GDM1 (cell line): Measurements from ENCODE around the gene RWDD3.

ENCODE experiments used
- DNase-seq: peaks from one replicate; lab custom pipeline; 2025; lab: John Stamatoyannopoulos, UW

The RWDD3 gene

GRCh38 chr1:95233737-95234500, at the start of gene RWDD3:
RWDD3 (plus strand) TSS chr1:95234210; CDS start chr1:95234231, 21 bp downstream.
- peak; percentile 90 for DNase-seq

- no peak for DNase-seq
These were observed 47.9 kb upstream of the RWDD3 start for GRCh38 chr1:95186149-95186548.

GRCh38 chr1:95193591-95193990, 40.4 kb upstream of the RWDD3 start:
- DNase-seq, result no peak

GRCh38 chr1:95195046-95195445, 39.0 kb upstream of the RWDD3 start:
- no peak for DNase-seq

GRCh38 chr1:95196017-95196416, 38.0 kb upstream of the RWDD3 start:
- no peak for DNase-seq

GRCh38 chr1:95197616-95198252, 36.3 kb upstream of the RWDD3 start:
- DNase-seq, result no peak

GRCh38 chr1:95201905-95202304, 32.1 kb upstream of the RWDD3 start:
- no peak for DNase-seq

- no peak for DNase-seq
These were observed 30.0 kb upstream of the RWDD3 start for GRCh38 chr1:95203908-95204437.

GRCh38 chr1:95206514-95206913, 27.5 kb upstream of the RWDD3 start:
- no peak for DNase-seq

- DNase-seq, result no peak
These were observed 26.6 kb upstream of the RWDD3 start for GRCh38 chr1:95207223-95207935.

- no peak for DNase-seq
These were observed 25.1 kb upstream of the RWDD3 start for GRCh38 chr1:95208876-95209275.

GRCh38 chr1:95209291-95209690, 24.7 kb upstream of the RWDD3 start:
- no peak for DNase-seq

GRCh38 chr1:95216292-95216990, 17.6 kb upstream of the RWDD3 start:
- DNase-seq, result no peak

GRCh38 chr1:95217371-95217770, 16.6 kb upstream of the RWDD3 start:
- no peak for DNase-seq

- no peak for DNase-seq
These were observed 14.6 kb upstream of the RWDD3 start for GRCh38 chr1:95219407-95219806.

GRCh38 chr1:95221306-95221705, 12.7 kb upstream of the RWDD3 start:
- DNase-seq, result no peak

- DNase-seq, result no peak
These were observed 11.4 kb upstream of the RWDD3 start for GRCh38 chr1:95222629-95223028.

GRCh38 chr1:95223110-95223509, 10.9 kb upstream of the RWDD3 start:
- no peak for DNase-seq

- no peak for DNase-seq
These were observed 7.0 kb upstream of the RWDD3 start for GRCh38 chr1:95226781-95227660.

GRCh38 chr1:95229037-95229436, 5.0 kb upstream of the RWDD3 start:
- DNase-seq, result no peak

GRCh38 chr1:95229706-95230105, 4.3 kb upstream of the RWDD3 start:
- DNase-seq, result no peak
